Endothelial cell of umbilical vein (primary cell): ENCODE measurements around the gene NEDD4L.

Experiments used
- CTCF ChIP-seq, 2 donors: IDR thresholded peaks; 1 replicate in 1 of 2; 2 replicates in 1 of 2; pipeline ENCODE4 v1.5.1; 2011; ENCODE audit warnings: low read length in 2 of 2, mild to moderate bottlenecking in 2 of 2, moderate library complexity in 2 of 2, control low read depth in 1 of 2, inconsistent platforms in 1 of 2, low read depth in 1 of 2; ENCODE audit not compliant: insufficient read depth in 1 of 2; ENCODE audit errors: extremely low read depth in 1 of 2
- FOS ChIP-seq: IDR thresholded peaks from 2 replicates; pipeline ENCODE4 v1.6.1; 2011; ENCODE audit warnings: mild to moderate bottlenecking, low read length, moderate library complexity, borderline replicate concordance; ENCODE audit not compliant: insufficient read depth
- GATA2 ChIP-seq: IDR thresholded peaks from 2 replicates; pipeline ENCODE4 v1.7.0; 2011; ENCODE audit warnings: low read depth, mild to moderate bottlenecking, moderate library complexity, mixed read lengths, low read length; ENCODE audit not compliant: insufficient read length, insufficient read depth
- JUN ChIP-seq: IDR thresholded peaks from 2 replicates; pipeline ENCODE4 v1.6.1; 2011; ENCODE audit warnings: borderline replicate concordance, low read depth; ENCODE audit not compliant: insufficient read length, insufficient read depth
- MAX ChIP-seq: IDR thresholded peaks from 2 replicates; pipeline ENCODE4 v1.6.1; 2011; ENCODE audit not compliant: insufficient read depth, insufficient read length
- MYC ChIP-seq: IDR thresholded peaks from one replicate; pipeline ENCODE4 v1.6.1; 2011; ENCODE audit warnings: mild to moderate bottlenecking, low read depth, low read length
- POLR2A ChIP-seq: IDR thresholded peaks from 2 replicates; pipeline ENCODE4 v1.6.1; 2012; ENCODE audit warnings: low read depth, mild to moderate bottlenecking, control low read depth, low read length
- POLR2AphosphoS5 ChIP-seq: IDR thresholded peaks from 2 replicates; pipeline ENCODE4 v1.6.1; 2012; ENCODE audit warnings: low read depth, mild to moderate bottlenecking, control low read depth, low read length, moderate library complexity; ENCODE audit not compliant: insufficient read depth

- TF ChIP-seq CTCF (IDR thresholded peaks at IDR 0.05; ENCODE audit: extremely low read depth in 1 of 2, insufficient read depth in 1 of 2, low read depth in 1 of 2, low read length in 2 of 2) (no peak), FOS (no peak), POLR2A (no peak), MAX (no peak), POLR2AphosphoS5 (no peak), GATA2 (no peak), MYC (no peak), JUN (no peak)
These were observed 256.8 kb downstream of the NEDD4L start for GRCh38 chr18:58300867-58301266.
